Skeletal muscle tissue (tissue), 4 donors: Measurements from ENCODE around the gene MSMB. TPM values are rescaled to one million over a fixed set of nuclear protein-coding genes. Genes with fewer than 3 reads are reported as not detected.

Source experiments
- H3K27ac ChIP-seq: one replicate; pipeline ENCODE4 v1.7.0; 2013; ENCODE audit warnings: mild to moderate bottlenecking, low read depth, low read length, inconsistent platforms
- H3K27me3 ChIP-seq, 3 donors: one replicate each; pipeline ENCODE4 v1.7.0; 2013; ENCODE audit warnings: low read length in 3 of 3; ENCODE audit not compliant: control insufficient read depth in 3 of 3, insufficient read depth in 3 of 3
- H3K36me3 ChIP-seq, 3 donors: one replicate each; pipeline ENCODE4 v1.7.0; 2013; ENCODE audit warnings: low read length in 3 of 3; ENCODE audit not compliant: control insufficient read depth in 3 of 3, insufficient read depth in 3 of 3
- H3K4me1 ChIP-seq, 3 donors: one replicate each; pipeline ENCODE4 v1.7.0; 2013; ENCODE audit warnings: low read length in 3 of 3, mild to moderate bottlenecking in 3 of 3; ENCODE audit not compliant: control insufficient read depth in 3 of 3, insufficient read depth in 3 of 3
- H3K4me3 ChIP-seq, 3 donors: one replicate each; pipeline ENCODE4 v1.7.0; 2013; ENCODE audit warnings: low read length in 3 of 3
- H3K9ac ChIP-seq, 3 donors: one replicate each; pipeline ENCODE4 v1.7.0; 2013; ENCODE audit warnings: low read length in 3 of 3, mild to moderate bottlenecking in 3 of 3, moderate library complexity in 2 of 3, low read depth in 1 of 3
- H3K9me3 ChIP-seq, 3 donors: one replicate each; pipeline ENCODE4 v1.7.0; 2013; ENCODE audit warnings: low read length in 3 of 3; ENCODE audit not compliant: control insufficient read depth in 3 of 3
- total RNA-seq: library from RNA; depleted of rRNA; stranded (reverse); fragments of >200 nt; gene quantifications from one replicate; pipeline ENCODE4 v1.2.3, GENCODE V29; 2014
- donor health status: Osteomylitis.

The MSMB gene
- total RNA-seq, 1 donor from 2014 or later = not detected

DNA sequence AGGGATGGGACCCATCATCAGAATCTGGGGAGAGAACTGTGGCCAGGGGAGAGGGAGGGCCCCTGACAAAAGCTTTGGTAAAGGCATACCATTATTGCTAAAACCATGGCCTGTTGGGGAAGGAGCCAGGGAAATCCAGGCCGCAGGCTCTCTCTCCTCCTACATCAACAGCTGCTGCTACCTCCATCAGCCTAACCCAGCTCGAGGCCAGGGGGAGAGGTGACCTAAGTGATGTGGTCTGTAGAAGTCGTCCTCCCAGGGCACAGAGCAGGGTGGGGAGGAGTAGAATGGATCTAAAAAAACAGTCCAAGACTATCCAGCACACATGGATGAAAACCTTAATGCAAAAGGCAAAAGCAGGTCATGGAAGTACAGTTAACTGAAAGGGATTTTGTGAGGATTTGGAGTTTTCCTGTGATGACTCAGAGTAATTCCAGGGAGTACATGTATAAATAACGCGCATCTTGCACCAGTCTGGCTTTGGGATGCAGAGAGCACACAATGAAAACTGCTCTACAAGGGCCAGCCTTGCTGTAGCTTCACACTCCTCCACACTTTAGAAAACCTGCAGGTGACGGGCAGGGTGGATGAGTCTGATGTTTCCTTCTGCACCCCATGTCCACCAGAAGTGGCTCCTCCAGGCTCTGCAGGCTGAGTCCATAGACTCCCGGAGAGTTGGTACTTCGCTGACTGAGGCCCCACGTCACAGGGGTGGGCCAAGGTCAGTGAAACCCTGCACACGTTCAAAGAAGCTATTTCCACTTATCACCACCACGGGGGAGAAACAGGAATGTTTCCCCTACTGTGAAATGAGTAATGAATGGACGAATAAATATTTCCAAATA lies 38.5 kb upstream of the MSMB start:
- Histone ChIP-seq H3K9ac (no peak overlapping the region), H3K27me3 (no peaks in the 10 kb centered on the region), H3K4me1 (no peaks in the 10 kb centered on the region), H3K9me3 (no peaks in the 10 kb centered on the region), H3K36me3 (no peaks in the 10 kb centered on the region), H3K27ac (no peak overlapping the region), H3K4me3 (no peak overlapping the region)

DNA sequence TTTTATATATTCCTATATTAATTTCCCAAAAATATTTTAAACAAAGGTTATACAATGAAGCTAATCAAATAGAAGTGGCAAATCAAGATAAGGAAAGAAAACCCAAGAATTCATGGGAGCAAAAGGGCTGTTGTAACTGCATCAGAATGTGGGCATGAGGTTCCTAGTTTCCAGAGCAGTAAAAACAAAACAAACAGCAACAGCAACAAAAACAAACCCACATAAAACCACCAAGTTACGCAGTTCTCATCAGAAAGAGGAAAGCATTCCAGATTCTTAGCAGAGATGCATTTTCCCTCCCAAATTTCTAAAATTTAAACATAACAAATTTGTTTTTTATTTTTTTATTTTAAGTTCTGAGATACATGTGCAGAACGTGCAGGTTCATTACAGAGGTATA lies 34.8 kb upstream of the MSMB start:
- Histone ChIP-seq H3K4me1 (no peaks in the 10 kb centered on the region), H3K9me3 (no peaks in the 10 kb centered on the region), H3K9ac (no peak overlapping the region), H3K27ac (no peak overlapping the region), H3K36me3 (no peaks in the 10 kb centered on the region), H3K4me3 (no peak overlapping the region), H3K27me3 (no peaks in the 10 kb centered on the region)

DNA sequence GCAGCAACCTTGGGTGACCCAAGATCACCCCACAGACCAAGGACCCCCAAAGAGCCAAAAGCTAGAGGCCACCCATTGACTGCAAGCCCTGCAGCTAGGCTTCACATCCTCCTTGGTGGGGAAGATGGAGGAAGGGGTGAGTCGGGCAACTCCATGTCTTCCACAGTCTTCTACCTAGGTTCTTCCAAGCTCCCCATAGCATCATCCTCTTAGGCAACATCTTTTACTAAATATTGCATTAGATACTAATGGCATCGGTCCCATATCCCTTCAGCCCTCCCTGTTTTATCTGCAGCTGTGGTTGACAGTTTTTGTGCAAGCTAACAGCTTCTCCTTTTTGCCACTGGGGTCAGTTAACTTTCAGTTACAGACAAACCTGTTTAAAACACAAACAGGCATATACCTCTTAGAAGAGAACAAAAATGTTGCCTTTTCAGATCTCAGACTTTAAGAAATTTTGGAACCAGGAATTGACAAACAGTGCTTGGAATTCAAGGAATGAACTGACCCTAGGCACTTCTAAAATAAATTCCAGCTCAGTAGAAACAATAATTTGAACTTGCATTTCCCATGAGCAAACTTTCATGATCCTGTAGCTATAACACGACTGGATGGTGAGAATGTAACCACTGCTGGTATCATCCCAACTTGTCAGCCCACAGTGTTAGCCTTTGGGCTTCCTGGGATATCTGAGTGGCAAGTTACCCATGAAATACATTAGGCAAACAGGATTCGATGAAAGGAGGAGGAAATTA lies 33.9 kb upstream of the MSMB start:
- Histone ChIP-seq H3K27me3 (no peaks in the 10 kb centered on the region), H3K36me3 (no peaks in the 10 kb centered on the region), H3K9me3 (no peaks in the 10 kb centered on the region), H3K4me3 (no peak overlapping the region), H3K4me1 (no peaks in the 10 kb centered on the region), H3K9ac (no peak overlapping the region), H3K27ac (no peak overlapping the region)

DNA sequence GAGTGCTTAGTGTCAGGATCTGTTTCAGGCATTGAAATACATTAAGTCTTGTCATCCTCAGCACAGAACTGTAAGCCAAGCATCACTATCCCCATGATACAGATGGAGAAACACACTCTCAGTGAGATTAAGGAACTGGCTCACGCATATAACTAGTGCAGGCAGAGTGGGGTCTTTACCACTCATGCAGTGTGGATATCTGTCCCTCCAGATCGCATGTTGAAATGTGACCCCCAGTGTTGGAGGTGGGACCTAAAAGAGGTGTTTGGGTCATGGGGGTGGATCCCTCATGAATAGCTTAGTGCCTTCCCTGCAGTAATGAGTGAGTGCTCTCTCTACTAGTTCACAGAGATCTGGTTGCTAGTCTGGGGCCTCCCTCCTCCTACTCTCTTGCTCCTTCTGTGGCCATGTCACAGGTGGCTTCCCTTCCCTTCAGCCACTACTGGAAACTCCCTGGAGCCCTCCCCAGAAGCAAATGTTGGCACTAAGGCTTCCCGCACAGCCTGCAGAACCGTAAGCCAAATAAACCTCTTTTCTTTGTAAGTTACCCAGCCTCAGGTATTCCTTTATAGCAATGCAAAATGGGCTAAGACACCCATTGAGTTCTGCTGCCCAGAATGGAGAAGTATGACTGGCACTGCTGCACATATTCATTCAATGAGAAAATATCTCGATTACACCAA lies 31.8 kb upstream of the MSMB start:
- H3K4me1 ChIP-seq = no peaks in the 10 kb centered on the region
- H3K27me3 ChIP-seq = no peaks in the 10 kb centered on the region
- H3K27ac ChIP-seq = no peak overlapping the region
- H3K9ac ChIP-seq = no peak overlapping the region
- no peaks in the 10 kb centered on the region for H3K9me3 ChIP-seq
- H3K36me3 ChIP-seq = no peaks in the 10 kb centered on the region
- H3K4me3 ChIP-seq = no peak overlapping the region

DNA sequence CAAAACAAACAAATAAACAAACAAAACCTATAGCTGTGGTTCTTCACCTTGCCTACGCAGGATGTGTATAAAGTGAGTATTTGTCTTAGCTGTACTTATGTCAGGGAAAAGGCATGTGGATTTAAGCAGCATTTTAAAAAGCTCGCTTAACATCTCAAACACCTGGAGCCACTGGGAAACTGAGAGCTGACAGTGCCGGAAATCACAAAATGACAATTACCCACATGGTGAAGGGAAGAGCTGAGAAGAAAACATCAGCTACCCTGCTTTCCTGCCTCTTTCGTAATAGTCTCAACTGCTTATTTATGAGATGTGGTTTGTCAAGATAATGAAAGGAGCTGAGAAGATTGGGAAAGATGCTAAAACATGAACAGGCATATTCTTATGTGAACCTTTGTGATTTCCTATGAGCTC lies 31.1 kb upstream of the MSMB start:
- no peaks in the 10 kb centered on the region for H3K4me1 ChIP-seq
- H3K27me3 ChIP-seq = no peaks in the 10 kb centered on the region
- no peaks in the 10 kb centered on the region for H3K9me3 ChIP-seq
- H3K9ac ChIP-seq = no peak overlapping the region
- no peaks in the 10 kb centered on the region for H3K36me3 ChIP-seq
- no peak overlapping the region for H3K27ac ChIP-seq
- no peak overlapping the region for H3K4me3 ChIP-seq

DNA sequence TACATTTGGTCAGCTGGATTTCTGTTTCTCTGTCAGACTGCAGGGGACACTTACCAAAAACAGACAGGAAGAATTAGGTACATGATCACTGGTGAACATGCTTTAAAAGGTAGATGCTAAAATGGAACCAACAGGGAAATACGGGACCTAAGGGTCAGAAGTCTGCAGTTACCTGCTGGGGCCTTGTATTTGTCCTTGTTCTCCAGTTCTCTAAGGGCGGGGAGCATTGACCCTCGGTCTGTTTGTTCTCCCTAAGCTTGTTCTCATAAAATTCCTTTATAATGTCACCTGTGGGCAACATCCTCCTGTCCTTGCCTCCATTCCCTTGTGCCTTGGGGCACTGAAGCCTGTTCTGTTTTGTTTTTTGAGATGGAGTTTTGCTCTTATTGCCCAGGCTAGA lies 29.8 kb upstream of the MSMB start:
- H3K36me3 ChIP-seq = no peaks in the 10 kb centered on the region
- no peak overlapping the region for H3K27ac ChIP-seq

DNA sequence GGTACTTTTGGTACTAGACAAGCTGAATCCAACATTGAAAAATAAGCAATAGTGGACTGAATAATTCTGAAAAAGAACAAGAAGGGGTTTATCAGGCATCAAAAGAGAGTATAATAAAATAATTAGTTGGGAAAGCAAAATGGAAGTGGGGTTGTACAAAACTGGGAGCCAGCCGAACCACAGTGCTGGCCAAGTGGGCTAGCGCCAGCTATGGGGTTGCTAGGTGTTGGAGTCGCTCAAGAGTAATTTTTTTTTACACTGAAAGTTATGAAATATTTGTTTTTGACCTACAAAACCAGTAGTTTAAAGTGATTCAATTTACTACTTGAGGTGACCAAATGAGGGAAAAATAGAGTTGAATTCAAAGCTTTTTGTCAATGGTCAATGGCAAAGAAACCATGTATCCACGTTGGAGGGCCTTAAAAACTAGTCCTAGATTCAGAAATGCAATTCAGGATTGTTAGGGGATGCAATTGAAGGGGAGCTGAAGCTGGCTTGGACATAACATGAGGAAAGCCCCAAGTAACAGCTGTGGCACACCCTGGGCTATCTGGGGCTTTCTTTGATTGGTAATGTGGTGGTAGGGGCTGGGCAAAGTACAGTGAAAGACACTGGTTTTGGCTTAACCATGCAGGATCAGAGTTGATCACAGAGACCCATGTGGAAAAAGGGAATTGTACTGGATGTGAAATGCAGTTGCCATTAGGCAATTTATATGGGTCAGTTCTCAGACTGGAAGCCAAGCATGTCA lies 28.3 kb upstream of the MSMB start:
- Histone ChIP-seq H3K27me3 (no peaks in the 10 kb centered on the region), H3K9me3 (no peaks in the 10 kb centered on the region), H3K27ac (no peak overlapping the region), H3K9ac (no peak overlapping the region), H3K4me3 (no peak overlapping the region), H3K4me1 (no peaks in the 10 kb centered on the region), H3K36me3 (no peaks in the 10 kb centered on the region)

More for the DNA sequence above, 29.8 kb upstream of the MSMB start:
- no peaks in the 10 kb centered on the region for H3K4me1 ChIP-seq
- H3K9me3 ChIP-seq = no peaks in the 10 kb centered on the region
- no peak overlapping the region for H3K9ac ChIP-seq
- no peaks in the 10 kb centered on the region for H3K27me3 ChIP-seq
- H3K4me3 ChIP-seq = no peak overlapping the region

DNA sequence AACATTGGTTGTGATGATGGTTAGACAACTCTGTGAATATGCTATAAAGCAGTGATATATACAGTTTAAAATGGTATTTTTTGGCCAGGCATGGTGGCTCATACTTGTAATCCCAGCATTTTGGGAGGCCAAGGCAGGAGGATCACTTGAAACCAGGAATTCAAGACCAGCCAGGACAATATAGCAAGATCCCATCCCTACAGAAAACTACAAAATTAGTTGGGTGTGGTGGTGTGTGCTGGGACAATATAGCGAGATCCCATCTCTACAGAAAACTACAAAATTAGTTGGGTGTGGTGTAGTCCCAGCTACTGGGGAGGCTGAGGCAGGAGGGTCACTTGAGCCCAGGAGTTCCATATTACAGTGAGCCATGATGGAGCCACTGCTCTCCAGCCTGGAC lies 27.5 kb upstream of the MSMB start:
- H3K27me3 ChIP-seq = no peaks in the 10 kb centered on the region
- H3K36me3 ChIP-seq = no peaks in the 10 kb centered on the region
- no peak overlapping the region for H3K4me3 ChIP-seq
- no peak overlapping the region for H3K9ac ChIP-seq
- H3K4me1 ChIP-seq = no peaks in the 10 kb centered on the region
- no peaks in the 10 kb centered on the region for H3K9me3 ChIP-seq
- no peak overlapping the region for H3K27ac ChIP-seq

DNA sequence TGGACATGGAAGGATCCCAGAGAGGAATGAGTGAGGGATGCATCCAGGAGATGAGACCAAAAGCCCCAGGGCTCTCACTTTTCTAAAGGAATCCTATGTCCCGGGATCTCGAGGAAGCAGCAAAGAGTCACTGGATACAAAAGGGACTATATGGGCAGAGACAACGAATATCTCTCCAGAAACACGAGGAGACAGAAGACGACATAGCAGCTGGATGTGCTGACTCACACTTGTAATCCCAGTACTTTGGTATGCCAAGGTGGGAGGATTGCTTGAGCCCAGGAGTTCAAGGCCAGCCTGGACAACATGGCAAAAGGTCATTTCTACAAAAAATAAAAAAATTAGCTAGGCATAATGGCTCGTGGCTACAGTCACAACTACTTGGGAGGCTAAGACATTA lies 24.7 kb upstream of the MSMB start:
- H3K4me1 ChIP-seq = no peaks in the 10 kb centered on the region
- no peak overlapping the region for H3K9ac ChIP-seq
- no peaks in the 10 kb centered on the region for H3K27me3 ChIP-seq
- no peak overlapping the region for H3K4me3 ChIP-seq
- no peaks in the 10 kb centered on the region for H3K9me3 ChIP-seq
- H3K27ac ChIP-seq = no peak overlapping the region
- no peaks in the 10 kb centered on the region for H3K36me3 ChIP-seq
